Measurements from ENCODE around the gene TRIM52.

- TF ChIP-seq CTCF (IDR thresholded peaks at IDR 0.05) (no peak), POLR2A (IDR thresholded peaks at IDR 0.05) (no peak)
Observed at GRCh38 chr5:181233801-181234454, 27.0 kb downstream of the TRIM52 start.

Measured in esophagus squamous epithelium (tissue), 4 donors.